ENCODE results near the gene C20orf204. TPM values are rescaled to one million over a fixed set of nuclear protein-coding genes. Genes with fewer than 3 reads are reported as not detected.

C20orf204 gene
- total and polyA plus RNA-seq, 10 of the 15 experiments (the other 5 are each of a cell fraction or from before 2014, with no cell fraction given): 0.24 to 56.0 (median 12.4) TPM

GRCh38 chr20:64077094-64077493, 41.1 kb downstream of the C20orf204 start (continued):
- TF ChIP-seq RELB (IDR thresholded peaks at IDR 0.05; ENCODE audit: low read depth) (0 out of 2 replicates have a peak, but pooled peaks have one; percentile 44), CREM (IDR thresholded peaks at IDR 0.05; ENCODE audit: low read depth) (peak; percentile 56; the same call in 1 of the 2 replicates), EZH2 (IDR thresholded peaks at IDR 0.05; ENCODE audit: borderline replicate concordance, control insufficient read depth, low read depth, low read length) (no peak), E4F1 (IDR thresholded peaks at IDR 0.05; ENCODE audit: borderline replicate concordance, partially characterized antibody) (no peak), POLR2AphosphoS5 (IDR thresholded peaks at IDR 0.05; ENCODE audit: low read length) (peak; percentile 58; the same call in 1 of the 2 replicates), CUX1 (IDR thresholded peaks at IDR 0.05; ENCODE audit: insufficient replicate concordance, low read depth, low read length) (peak; percentile 78), WRNIP1 (IDR thresholded peaks at IDR 0.05; ENCODE audit: borderline replicate concordance, low read depth, low read length) (no peak), MTA2 (IDR thresholded peaks at IDR 0.05; ENCODE audit: low read depth) (no peak), POLR2AphosphoS2 (IDR thresholded peaks at IDR 0.05; ENCODE audit: low read depth, low read length) (peak; percentile 72; the same call in 1 of the 2 replicates), NKRF (conservative IDR thresholded peaks at IDR 0.05) (no peak; the same call in 1 of the 2 replicates), PAX8 (IDR thresholded peaks at IDR 0.05) (no peak), SMC3 (IDR thresholded peaks at IDR 0.05; ENCODE audit: borderline replicate concordance, low read length) (no peak), HSF1 (IDR thresholded peaks at IDR 0.05; ENCODE audit: low read depth, low read length) (no peak), MXI1 (IDR thresholded peaks at IDR 0.05; ENCODE audit: low read depth, low read length) (peak; percentile 78), ASH2L (IDR thresholded peaks at IDR 0.05; ENCODE audit: borderline replicate concordance, low read depth) (no peak), MEF2A (IDR thresholded peaks at IDR 0.05; ENCODE audit: insufficient read depth, low read depth, low read length) (0 out of 2 replicates have a peak, but pooled peaks have one; percentile 13), IKZF2 (IDR thresholded peaks at IDR 0.05) (peak; percentile 51 to 70; a peak in 3 of 4 replicates)

Measured in GM12878 (cell line).